Caco-2 (cell line): ENCODE data around the gene FRYL. TPM values are rescaled to one million over a fixed set of nuclear protein-coding genes. Genes with fewer than 3 reads are reported as not detected.
"Not testable (repeated sequence)": the region's sequence is repeated elsewhere in the genome, so short reads cannot be mapped to it uniquely, and the experiment has no call there.

Experiments used
- BruUV-seq: library from RNA; stranded (reverse); fragments of 400-500 nt; replicated peaks from 2 replicates; lab custom pipeline; 2021; lab: Mats Ljungman, UMichigan
- CTCF ChIA-PET: fragments of 300-600 bp; sonication (Branson Sonifier 250); formaldehyde crosslinking; loops from one replicate; lab custom pipeline; 2022; ENCODE audit warnings: antibody characterized with exemption; lab: Charles Lee
- POLR2A ChIA-PET: fragments of 300-600 bp; sonication (Branson Sonifier 250); formaldehyde crosslinking; loops from one replicate; lab custom pipeline; 2022; ENCODE audit warnings: antibody characterized with exemption; lab: Charles Lee
- DNase-seq, 2 experiments: peaks; one replicate each; pipeline versions ENCODE4 v3.0.0 to v3.0.0-alpha.2; 2020 to 2022
- H3K27me3 ChIP-seq: replicated peaks from 2 replicates; pipeline ENCODE4 v1.6.0; 2011; ENCODE audit warnings: low read length; ENCODE audit not compliant: control insufficient read depth, insufficient read depth
- H3K36me3 ChIP-seq: 2 replicates; pipeline ENCODE4 v1.5.1; 2011; ENCODE audit warnings: low read length; ENCODE audit not compliant: control insufficient read depth, insufficient read depth
- H3K4me1 ChIP-seq: fragments of 250-450 bp; sonication (Bioruptor Pico); 2 replicates; pipeline ENCODE4 v1.5.1; 2020; ENCODE audit warnings: mild to moderate bottlenecking
- H3K4me3 ChIP-seq: 2 replicates; pipeline ENCODE4 v1.5.1; 2011; ENCODE audit warnings: low read depth, mild to moderate bottlenecking, control low read depth, low read length
- H3K9me3 ChIP-seq: fragments of 250-450 bp; sonication (Bioruptor Pico); 2 replicates; pipeline ENCODE4 v1.5.1; 2020; ENCODE audit warnings: mild to moderate bottlenecking, moderate library complexity
- H3K27ac Mint-ChIP-seq: one replicate; pipeline ENCODE4 v1.8.0; 2022; ENCODE audit warnings: mixed read lengths; ENCODE audit not compliant: unreplicated experiment
- H3K27me3 Mint-ChIP-seq: one replicate; pipeline ENCODE4 v1.8.0; 2022; ENCODE audit warnings: mixed read lengths; ENCODE audit not compliant: insufficient read depth, unreplicated experiment
- H3K36me3 Mint-ChIP-seq: one replicate; pipeline ENCODE4 v1.8.0; 2022; ENCODE audit warnings: mild to moderate bottlenecking, mixed read lengths; ENCODE audit not compliant: insufficient read depth, unreplicated experiment
- H3K4me1 Mint-ChIP-seq: one replicate; pipeline ENCODE4 v1.8.0; 2022; ENCODE audit warnings: low read depth, mixed read lengths; ENCODE audit not compliant: unreplicated experiment
- H3K4me3 Mint-ChIP-seq: one replicate; pipeline ENCODE4 v1.8.0; 2022; ENCODE audit warnings: mild to moderate bottlenecking, moderate library complexity, mixed read lengths; ENCODE audit not compliant: unreplicated experiment
- H3K9me3 Mint-ChIP-seq: one replicate; pipeline ENCODE4 v1.8.0; 2022; ENCODE audit warnings: mixed read lengths; ENCODE audit not compliant: unreplicated experiment
- intact Hi-C: fragments of 100-400 bp; cut with micrococcal nuclease; formaldehyde crosslinking; loops from one replicate; pipeline ENCODE4 v1.10.0; 2022; ENCODE audit not compliant: unreplicated experiment
- total RNA-seq: library from RNA; stranded (reverse); gene quantifications from 2 replicates; pipeline ENCODE4 v1.2.3, GENCODE V29; 2022
- TF ChIP-seq, protein P1 (sequence below), 2 experiments: fragments of 200-600 bp in 1 of 2; IDR thresholded peaks; 1 replicate in 1 of 2; 2 replicates in 1 of 2; pipeline versions ENCODE4 v1.5.1 to v1.8.0; 2011 to 2022; ENCODE audit warnings: antibody characterized with exemption in 1 of 2, control low read depth in 1 of 2, inconsistent platforms in 1 of 2, low read depth in 1 of 2, low read length in 1 of 2, mild to moderate bottlenecking in 1 of 2, moderate library complexity in 1 of 2; ENCODE audit not compliant: insufficient read depth in 1 of 2, severe bottlenecking in 1 of 2, unreplicated experiment in 1 of 2

The FRYL gene
- total RNA-seq, 1 experiment from 2014 or later: 27.4 TPM

DNA sequence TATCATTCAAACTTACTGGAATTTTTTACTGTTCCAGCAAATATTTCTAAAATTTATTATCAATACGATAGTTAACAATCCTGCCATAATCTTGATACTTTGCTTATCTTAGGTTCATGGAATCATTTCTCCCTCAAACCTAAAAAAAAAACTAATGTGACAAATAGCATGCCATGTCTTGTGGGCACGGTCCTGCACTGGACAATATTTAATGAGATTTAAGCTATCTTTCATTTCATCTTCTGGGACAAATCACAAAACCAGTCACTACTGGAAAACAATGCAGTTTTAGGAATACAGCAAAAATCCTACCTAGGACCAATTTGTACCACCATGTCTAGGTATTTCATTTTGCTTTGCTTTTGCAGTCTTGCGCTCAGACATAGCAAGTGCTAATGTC lies 93.7 kb downstream of the FRYL start:
- intact Hi-C loops: loop anchor here (10.0 kb wide), 1 partner anchor 278 kb away; no protein-coding TSS in a partner anchor
- no peaks in the 10 kb centered on the region for H3K27me3 ChIP-seq
- Mint-ChIP-seq H3K27me3 (no peaks in the 10 kb centered on the region), H3K9me3 (no peaks in the 10 kb centered on the region), H3K36me3 (peaks cover 5% of the 10 kb centered on the region), H3K27ac (no peak overlapping the region), H3K4me1 (no peaks in the 10 kb centered on the region), H3K4me3 (no peak overlapping the region)
- no peaks in the 10 kb centered on the region for H3K36me3 ChIP-seq
- ChIA-PET POLR2A (no interaction called here), CTCF (no interaction called here)
- H3K4me1 ChIP-seq: peaks cover 3% of the 10 kb centered on the region; the same call in 1 of the 2 replicates
- no peak overlapping the region for H3K4me3 ChIP-seq
- TF ChIP-seq, protein P1, sequence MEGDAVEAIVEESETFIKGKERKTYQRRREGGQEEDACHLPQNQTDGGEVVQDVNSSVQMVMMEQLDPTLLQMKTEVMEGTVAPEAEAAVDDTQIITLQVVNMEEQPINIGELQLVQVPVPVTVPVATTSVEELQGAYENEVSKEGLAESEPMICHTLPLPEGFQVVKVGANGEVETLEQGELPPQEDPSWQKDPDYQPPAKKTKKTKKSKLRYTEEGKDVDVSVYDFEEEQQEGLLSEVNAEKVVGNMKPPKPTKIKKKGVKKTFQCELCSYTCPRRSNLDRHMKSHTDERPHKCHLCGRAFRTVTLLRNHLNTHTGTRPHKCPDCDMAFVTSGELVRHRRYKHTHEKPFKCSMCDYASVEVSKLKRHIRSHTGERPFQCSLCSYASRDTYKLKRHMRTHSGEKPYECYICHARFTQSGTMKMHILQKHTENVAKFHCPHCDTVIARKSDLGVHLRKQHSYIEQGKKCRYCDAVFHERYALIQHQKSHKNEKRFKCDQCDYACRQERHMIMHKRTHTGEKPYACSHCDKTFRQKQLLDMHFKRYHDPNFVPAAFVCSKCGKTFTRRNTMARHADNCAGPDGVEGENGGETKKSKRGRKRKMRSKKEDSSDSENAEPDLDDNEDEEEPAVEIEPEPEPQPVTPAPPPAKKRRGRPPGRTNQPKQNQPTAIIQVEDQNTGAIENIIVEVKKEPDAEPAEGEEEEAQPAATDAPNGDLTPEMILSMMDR (IDR thresholded peaks at IDR 0.05; ENCODE audit: insufficient read depth in 1 of 2, low read depth in 1 of 2, low read length in 1 of 2, severe bottlenecking in 1 of 2, unreplicated experiment in 1 of 2): no peak
- no TSS peak for BruUV-seq
- H3K9me3 ChIP-seq: no peaks in the 10 kb centered on the region; the same call in 1 of the 2 replicates
- DNase-seq: no peak

DNA sequence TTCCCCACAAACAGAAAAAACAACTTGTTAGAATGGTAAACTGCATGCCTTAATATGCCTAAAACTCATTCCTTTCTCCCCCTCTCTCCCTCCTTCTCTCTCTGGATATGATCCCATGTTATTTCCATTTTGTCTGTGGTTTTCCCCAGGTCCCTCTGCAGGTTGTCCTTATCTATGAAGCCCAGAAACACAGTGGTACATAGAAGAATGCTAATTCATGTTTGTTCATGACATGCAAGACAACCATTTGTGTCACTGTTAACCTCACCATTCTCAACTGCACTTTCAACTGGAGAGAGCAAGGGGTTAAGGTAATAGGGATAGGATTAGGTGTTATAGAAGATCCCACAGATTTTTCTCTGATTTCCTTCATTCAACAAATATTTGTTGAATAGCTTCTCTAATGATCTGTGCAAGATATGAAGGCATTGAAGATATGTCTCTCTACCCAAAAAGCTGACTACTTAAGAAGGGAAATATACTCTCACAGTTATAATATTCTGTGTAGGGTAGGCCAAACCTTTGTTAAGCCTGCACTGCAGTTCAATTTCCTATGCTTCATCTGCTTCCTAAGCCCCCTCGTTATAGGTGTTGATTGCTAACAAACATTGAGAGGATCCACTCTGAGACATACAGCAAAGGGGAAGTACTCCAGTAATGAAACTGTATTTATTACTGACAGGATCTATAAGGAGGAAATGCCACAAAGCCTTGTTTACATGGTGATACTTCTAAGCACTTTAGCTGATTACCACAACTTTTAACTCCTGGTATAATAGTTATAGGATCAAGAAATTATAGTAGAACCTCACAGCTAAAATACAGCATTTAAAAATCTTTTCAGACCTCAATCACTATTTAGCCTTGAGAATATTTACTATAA lies 96.1 kb downstream of the FRYL start:
- ChIA-PET POLR2A (no interaction called here), CTCF (no interaction called here)
- no peaks in the 10 kb centered on the region for H3K36me3 ChIP-seq
- H3K9me3 ChIP-seq: no peaks in the 10 kb centered on the region; the same call in 1 of the 2 replicates
- intact Hi-C loops: loop anchor here (5.0 to 10.0 kb wide), 2 partner anchors 98 to 281 kb away; partner anchors contain the start of gene FRYL
- TF ChIP-seq, protein P1 (IDR thresholded peaks at IDR 0.05; ENCODE audit: insufficient read depth in 1 of 2, low read depth in 1 of 2, low read length in 1 of 2, severe bottlenecking in 1 of 2, unreplicated experiment in 1 of 2): no peak
- no peak overlapping the region for H3K27ac Mint-ChIP-seq
- H3K4me3 ChIP-seq: no peak overlapping the region
- no peaks in the 10 kb centered on the region for H3K9me3 Mint-ChIP-seq
- peaks cover 6% of the 10 kb centered on the region for H3K4me1 Mint-ChIP-seq
- DNase-seq: no peak
- H3K4me3 Mint-ChIP-seq: no peak overlapping the region
- no peaks in the 10 kb centered on the region for H3K27me3 Mint-ChIP-seq
- peaks cover 7% of the 10 kb centered on the region; the same call in 1 of the 2 replicates for H3K4me1 ChIP-seq
- no peaks in the 10 kb centered on the region for H3K27me3 ChIP-seq
- BruUV-seq: no TSS peak
- peaks cover 5% of the 10 kb centered on the region for H3K36me3 Mint-ChIP-seq

DNA sequence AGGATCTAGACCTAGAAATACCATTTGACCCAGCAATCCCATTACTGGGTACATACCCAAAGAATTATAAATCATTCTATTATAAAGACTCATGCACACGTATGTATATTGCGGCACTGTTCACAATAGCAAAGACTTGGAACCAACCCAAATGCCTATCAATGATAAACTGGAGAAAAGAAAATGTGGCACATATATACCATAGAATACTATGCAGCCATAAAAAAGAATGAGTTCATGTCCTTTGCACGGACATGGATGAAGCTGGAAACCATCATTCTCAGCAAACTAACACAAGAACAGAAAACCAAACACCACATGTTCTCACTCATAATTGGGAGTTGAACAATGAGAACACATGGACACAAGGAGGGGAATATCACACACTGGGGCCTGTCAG lies 97.2 kb downstream of the FRYL start:
- H3K27ac Mint-ChIP-seq: not testable (repeated sequence)

More for the DNA sequence above, 97.2 kb downstream of the FRYL start:
- intact Hi-C loops: loop anchor here (1.0 to 10.0 kb wide), 3 partner anchors 99 to 282 kb away; partner anchors contain the start of gene FRYL
- H3K27me3 Mint-ChIP-seq, H3K4me1 ChIP-seq, DNase-seq, POLR2A ChIA-PET, H3K9me3 ChIP-seq, H3K4me3 Mint-ChIP-seq, H3K27me3 ChIP-seq, H3K36me3 Mint-ChIP-seq, BruUV-seq, H3K36me3 ChIP-seq, CTCF ChIA-PET, H3K4me1 Mint-ChIP-seq, H3K4me3 ChIP-seq, H3K9me3 Mint-ChIP-seq: not testable (repeated sequence)
